Adrenal gland (tissue), 5 donors: ENCODE data around the gene KIF2C.

ENCODE experiments used
- CTCF ChIP-seq, 6 experiments: fragments of 450-650 bp in 4 of 6; fragments of 200-600 bp in 2 of 6; sonication (generic) in 1 of 6; IDR thresholded peaks; 1 replicate in 5 of 6; 2 replicates in 1 of 6; pipeline versions ENCODE4 v1.5.1 to v1.8.0; 2016 to 2021; ENCODE audit warnings: antibody characterized with exemption in 6 of 6, mild to moderate bottlenecking in 2 of 6, moderate library complexity in 1 of 6
- POLR2A ChIP-seq, 2 donors: fragments of 450-650 bp; IDR thresholded peaks; one replicate each; pipeline ENCODE4 v1.6.1; 2017; ENCODE audit warnings: antibody characterized with exemption in 2 of 2, mild to moderate bottlenecking in 2 of 2, moderate library complexity in 1 of 2
- donor health status: DM: no; HTN: no; CAD: no.

DNA sequence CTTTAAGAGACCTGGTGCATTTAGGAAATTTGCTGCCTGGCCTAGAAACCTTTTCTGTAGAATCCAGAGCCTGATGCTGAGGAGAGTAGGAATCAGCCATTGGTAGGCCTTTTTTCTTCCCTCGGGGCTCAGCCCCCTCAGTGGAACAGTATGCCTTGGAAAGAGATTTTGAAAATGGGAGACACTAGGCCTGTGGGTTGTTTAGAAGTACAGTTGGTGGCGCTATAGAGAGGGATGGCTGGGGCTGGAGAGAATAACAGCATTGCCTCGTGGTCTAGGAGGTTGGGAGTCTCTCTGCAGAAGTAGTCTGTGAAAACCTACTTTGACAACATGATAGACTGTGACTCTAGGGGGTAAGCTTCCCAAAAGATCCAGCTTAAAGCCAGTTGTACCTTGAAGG is 8.2 kb downstream of the KIF2C start:
- TF ChIP-seq CTCF (IDR thresholded peaks at IDR 0.05) (no peak), POLR2A (IDR thresholded peaks at IDR 0.05) (no peak)
